Ammon's horn (tissue), 1 donor: ENCODE data around the gene ANP32E.
"Not testable (repeated sequence)": the region's sequence is repeated elsewhere in the genome, so short reads cannot be mapped to it uniquely, and the experiment has no call there.

ENCODE experiments used
- DNase-seq: peaks from one replicate; pipeline ENCODE4 v3.0.0-alpha.2; 2016; ENCODE audit warnings: low spot score

ANP32E gene

GRCh38 chr1:150256554-150257341 lies 20.8 kb upstream of the ANP32E start:
- DNase-seq = peak; percentile 87

- no peak for DNase-seq
These were observed 20.3 kb upstream of the ANP32E start for GRCh38 chr1:150256198-150256553.

- no peak for DNase-seq
These were observed 14.0 kb upstream of the ANP32E start for GRCh38 chr1:150249936-150250335.

- DNase-seq = no peak
These were observed 7.1 kb upstream of the ANP32E start for GRCh38 chr1:150243003-150243402.

GRCh38 chr1:150237746-150238145 lies 1.8 kb upstream of the ANP32E start:
- no peak for DNase-seq

GRCh38 chr1:150237176-150237575 lies 1.3 kb upstream of the ANP32E start:
- DNase-seq = not testable (repeated sequence)

GRCh38 chr1:150236614-150237100 lies 745 bp upstream of the ANP32E start:
- no peak for DNase-seq

GRCh38 chr1:150235294-150235851 lies 539 bp downstream of the ANP32E start:
- DNase-seq = peak; percentile 27

- DNase-seq = peak; percentile 81
These were observed 1.2 kb downstream of the ANP32E start for GRCh38 chr1:150234566-150235293.

- no peak for DNase-seq
These were observed 1.7 kb downstream of the ANP32E start for GRCh38 chr1:150234309-150234565.

GRCh38 chr1:150233359-150234308 lies 2.3 kb downstream of the ANP32E start:
- DNase-seq = peak; percentile 12

GRCh38 chr1:150232921-150233320 lies 3.0 kb downstream of the ANP32E start:
- DNase-seq = not testable (repeated sequence)

- not testable (repeated sequence) for DNase-seq
These were observed 7.7 kb downstream of the ANP32E start for GRCh38 chr1:150228246-150228645.

GRCh38 chr1:150227228-150227627 lies 8.7 kb downstream of the ANP32E start:
- DNase-seq = no peak

GRCh38 chr1:150226486-150226885 lies 9.4 kb downstream of the ANP32E start:
- no peak for DNase-seq

- no peak for DNase-seq
These were observed 10.4 kb downstream of the ANP32E start for GRCh38 chr1:150225546-150225945.

GRCh38 chr1:150224983-150225382 lies 10.9 kb downstream of the ANP32E start:
- no peak for DNase-seq

GRCh38 chr1:150221552-150221951 lies 14.4 kb downstream of the ANP32E start:
- peak; percentile 13 for DNase-seq

GRCh38 chr1:150215855-150216254 lies 20.1 kb downstream of the ANP32E start:
- not testable (repeated sequence) for DNase-seq

GRCh38 chr1:150214099-150214756 lies 21.7 kb downstream of the ANP32E start:
- DNase-seq = not testable (repeated sequence)
